GM21447 (cell line): ENCODE measurements around the gene DMBT1.

Experiments used
- ATAC-seq: cut with Tn5 transposase; IDR thresholded peaks from one replicate; pipeline ENCODE4 v1.9.1; 2021; ENCODE audit not compliant: unreplicated experiment

Gene DMBT1

GRCh38 chr10:122665946-122666345, 105.4 kb downstream of the DMBT1 start:
- no peak for ATAC-seq

GRCh38 chr10:122669045-122669444, 108.5 kb downstream of the DMBT1 start:
- ATAC-seq: no peak

- no peak for ATAC-seq
Measured at GRCh38 chr10:122669842-122670241, 109.3 kb downstream of the DMBT1 start.

- ATAC-seq: no peak
Measured at GRCh38 chr10:122671355-122671754, 110.8 kb downstream of the DMBT1 start.

- no peak for ATAC-seq
Measured at GRCh38 chr10:122672655-122673054, 112.1 kb downstream of the DMBT1 start.

GRCh38 chr10:122673269-122673668, 112.7 kb downstream of the DMBT1 start:
- ATAC-seq: no peak

GRCh38 chr10:122673731-122674130, 113.2 kb downstream of the DMBT1 start:
- no peak for ATAC-seq

- ATAC-seq: no peak
Measured at GRCh38 chr10:122674781-122675180, 114.2 kb downstream of the DMBT1 start.

GRCh38 chr10:122675278-122675677, 114.7 kb downstream of the DMBT1 start:
- ATAC-seq: no peak

GRCh38 chr10:122678266-122678665, 117.7 kb downstream of the DMBT1 start:
- ATAC-seq: no peak

- no peak for ATAC-seq
Measured at GRCh38 chr10:122682522-122682921, 122.0 kb downstream of the DMBT1 start.

GRCh38 chr10:122688293-122688989, 127.9 kb downstream of the DMBT1 start:
- ATAC-seq: no peak

GRCh38 chr10:122689146-122689820, 128.7 kb downstream of the DMBT1 start:
- ATAC-seq: no peak

GRCh38 chr10:122692744-122693143, 132.2 kb downstream of the DMBT1 start:
- no peak for ATAC-seq
